Activated T-cell treated with anti-CD3 and anti-CD28 coated beads, Interleukin-2, amount 50 U/mL, for 24 hours (primary cell): ENCODE results near the gene RBM6.
"Not testable (repeated sequence)": the region's sequence is repeated elsewhere in the genome, so short reads cannot be mapped to it uniquely, and the experiment has no call there.

ENCODE experiments used
- DNase-seq: peaks from one replicate; pipeline ENCODE4 v3.0.0-alpha.2; 2020
- H3K27ac Mint-ChIP-seq: 2 replicates; pipeline ENCODE4 v1.8.0; 2020; ENCODE audit warnings: mild to moderate bottlenecking, mixed read lengths
- H3K27me3 Mint-ChIP-seq: 2 replicates; pipeline ENCODE4 v1.8.0; 2020; ENCODE audit warnings: mixed read lengths
- H3K36me3 Mint-ChIP-seq: 2 replicates; pipeline ENCODE4 v1.8.0; 2020; ENCODE audit warnings: low read depth, mixed read lengths
- H3K4me1 Mint-ChIP-seq: 2 replicates; pipeline ENCODE4 v1.8.0; 2020; ENCODE audit warnings: low read depth, mixed read lengths
- H3K4me3 Mint-ChIP-seq: 2 replicates; pipeline ENCODE4 v1.8.0; 2020; ENCODE audit warnings: mild to moderate bottlenecking, moderate library complexity, mixed read lengths
- H3K9me3 Mint-ChIP-seq: 2 replicates; pipeline ENCODE4 v1.8.0; 2020; ENCODE audit warnings: mixed read lengths

The RBM6 gene

DNA sequence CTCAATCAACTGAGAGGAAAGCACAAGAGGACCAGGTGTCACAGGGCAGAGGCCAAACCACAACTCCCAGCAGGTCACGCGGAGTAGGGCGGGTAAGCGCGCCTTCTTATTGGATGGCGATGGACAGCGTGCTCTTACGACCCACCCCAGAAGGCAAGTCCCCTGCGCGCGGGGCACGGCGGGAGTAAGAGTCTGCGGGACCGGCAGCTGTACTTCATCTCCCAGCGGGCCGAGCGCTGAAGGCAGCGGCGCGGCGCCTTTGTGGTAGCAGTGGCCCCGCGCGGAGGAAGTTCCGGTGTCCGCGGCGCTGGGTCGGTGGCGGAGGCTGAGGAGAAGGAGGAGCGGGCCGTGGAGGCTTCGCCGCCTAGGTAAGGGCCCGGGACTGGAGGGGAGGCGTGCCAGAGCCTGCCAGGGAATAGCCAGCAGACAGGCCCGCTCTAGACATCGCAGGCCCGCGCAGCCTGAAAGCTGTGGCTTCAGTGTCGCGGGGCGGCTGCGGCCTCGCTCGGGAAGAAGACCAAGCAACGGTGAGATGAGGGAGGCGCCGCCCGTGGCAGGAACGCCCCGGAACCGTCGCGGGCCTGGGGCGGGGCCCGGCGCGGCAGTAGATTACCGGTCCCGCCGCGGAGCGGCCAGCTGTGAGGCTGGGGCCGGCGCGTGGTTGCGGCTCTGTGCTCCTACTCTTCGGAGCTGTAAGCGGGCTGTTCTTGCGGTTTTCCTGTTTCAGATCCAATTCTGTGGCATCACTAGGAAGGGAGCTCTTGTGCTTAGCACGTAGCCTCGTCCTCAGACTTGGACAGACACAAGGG, at the start of gene RBM6:
RBM6 (plus strand) TSS at position 293 of the 809 bp plus-strand sequence. CDS start 22,492 bp downstream, outside the sequence.
- H3K9me3 Mint-ChIP-seq, result peaks cover 2% of the 10 kb centered on the region
- H3K4me1 Mint-ChIP-seq, result peaks cover 35% of the 10 kb centered on the region
- DNase-seq, result peak; percentile 94
- peak within 1 kb of the TSS; percentile 97 for H3K4me3 Mint-ChIP-seq
- H3K27me3 Mint-ChIP-seq, result no peaks in the 10 kb centered on the region
- peak within 1 kb of the TSS; percentile 98 for H3K27ac Mint-ChIP-seq
- peaks cover 35% of the 10 kb centered on the region for H3K36me3 Mint-ChIP-seq

- Mint-ChIP-seq H3K27ac (no peak overlapping the region), H3K36me3 (no peaks in the 10 kb centered on the region), H3K27me3 (no peaks in the 10 kb centered on the region), H3K9me3 (no peaks in the 10 kb centered on the region), H3K4me3 (no peak overlapping the region), H3K4me1 (no peaks in the 10 kb centered on the region)
- DNase-seq, result no peak
These were observed 44.2 kb upstream of the RBM6 start for GRCh38 chr3:49895791-49896190.

GRCh38 chr3:49896345-49896744, 43.6 kb upstream of the RBM6 start:
- DNase-seq, result no peak
- H3K4me1 Mint-ChIP-seq, result peaks cover under 1% of the 10 kb centered on the region
- no peak overlapping the region for H3K27ac Mint-ChIP-seq
- no peaks in the 10 kb centered on the region for H3K36me3 Mint-ChIP-seq
- H3K9me3 Mint-ChIP-seq, result no peaks in the 10 kb centered on the region
- no peaks in the 10 kb centered on the region for H3K27me3 Mint-ChIP-seq
- no peak overlapping the region for H3K4me3 Mint-ChIP-seq

DNA sequence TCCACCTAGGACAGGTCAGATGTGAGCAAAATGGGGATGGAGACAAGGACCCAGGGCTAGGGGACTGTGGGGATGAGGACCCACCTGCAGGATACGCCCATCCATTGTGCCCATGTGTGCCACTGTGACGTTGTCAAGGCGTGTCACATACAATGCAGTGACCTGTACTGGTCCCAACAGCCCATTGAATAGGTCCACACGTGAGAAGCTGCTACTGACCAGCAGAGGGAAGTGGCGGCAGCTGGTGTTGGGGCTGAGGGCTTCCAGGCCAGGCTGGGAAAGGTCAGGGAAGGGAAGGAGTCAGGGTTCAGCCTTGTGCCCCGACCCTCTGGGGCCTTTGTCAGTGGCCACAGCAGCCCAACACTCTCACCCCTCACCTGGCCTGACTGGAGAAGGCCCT, 41.0 kb upstream of the RBM6 start:
- Mint-ChIP-seq H3K4me3 (no peak overlapping the region), H3K27me3 (no peaks in the 10 kb centered on the region), H3K36me3 (peaks cover 1% of the 10 kb centered on the region), H3K9me3 (no peaks in the 10 kb centered on the region), H3K27ac (no peak overlapping the region), H3K4me1 (peaks cover 6% of the 10 kb centered on the region)
- DNase-seq, result no peak

DNA sequence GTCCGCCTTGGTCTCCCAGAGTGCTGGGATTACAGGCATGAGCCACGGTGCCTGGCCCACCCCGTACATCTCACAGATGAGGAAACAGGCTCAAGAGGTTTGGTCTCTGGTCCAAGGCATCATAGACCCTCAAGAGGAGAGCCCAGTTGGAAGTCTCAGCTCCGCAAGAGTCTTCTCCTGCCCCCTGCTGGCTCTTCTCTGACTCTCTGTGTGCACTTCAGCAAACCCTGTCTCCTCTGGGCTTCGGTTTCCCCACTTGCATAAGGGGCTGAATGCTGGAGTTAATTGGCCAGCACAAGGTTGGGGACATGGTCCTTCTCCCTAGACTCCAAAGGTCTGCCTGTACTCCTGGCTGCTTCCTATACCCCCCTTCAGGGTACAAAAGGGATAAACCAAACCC, 40.1 kb upstream of the RBM6 start:
- Mint-ChIP-seq H3K4me3 (no peak overlapping the region), H3K36me3 (peaks cover 2% of the 10 kb centered on the region), H3K9me3 (no peaks in the 10 kb centered on the region), H3K27me3 (no peaks in the 10 kb centered on the region), H3K4me1 (peaks cover 13% of the 10 kb centered on the region), H3K27ac (no peak overlapping the region)
- DNase-seq, result no peak

GRCh38 chr3:49900491-49901153, 39.3 kb upstream of the RBM6 start:
- DNase-seq, result no peak
- Mint-ChIP-seq H3K9me3 (no peaks in the 10 kb centered on the region), H3K27me3 (no peaks in the 10 kb centered on the region), H3K27ac (no peak overlapping the region), H3K4me1 (peaks cover 16% of the 10 kb centered on the region), H3K36me3 (peaks cover 2% of the 10 kb centered on the region), H3K4me3 (no peak overlapping the region)

DNA sequence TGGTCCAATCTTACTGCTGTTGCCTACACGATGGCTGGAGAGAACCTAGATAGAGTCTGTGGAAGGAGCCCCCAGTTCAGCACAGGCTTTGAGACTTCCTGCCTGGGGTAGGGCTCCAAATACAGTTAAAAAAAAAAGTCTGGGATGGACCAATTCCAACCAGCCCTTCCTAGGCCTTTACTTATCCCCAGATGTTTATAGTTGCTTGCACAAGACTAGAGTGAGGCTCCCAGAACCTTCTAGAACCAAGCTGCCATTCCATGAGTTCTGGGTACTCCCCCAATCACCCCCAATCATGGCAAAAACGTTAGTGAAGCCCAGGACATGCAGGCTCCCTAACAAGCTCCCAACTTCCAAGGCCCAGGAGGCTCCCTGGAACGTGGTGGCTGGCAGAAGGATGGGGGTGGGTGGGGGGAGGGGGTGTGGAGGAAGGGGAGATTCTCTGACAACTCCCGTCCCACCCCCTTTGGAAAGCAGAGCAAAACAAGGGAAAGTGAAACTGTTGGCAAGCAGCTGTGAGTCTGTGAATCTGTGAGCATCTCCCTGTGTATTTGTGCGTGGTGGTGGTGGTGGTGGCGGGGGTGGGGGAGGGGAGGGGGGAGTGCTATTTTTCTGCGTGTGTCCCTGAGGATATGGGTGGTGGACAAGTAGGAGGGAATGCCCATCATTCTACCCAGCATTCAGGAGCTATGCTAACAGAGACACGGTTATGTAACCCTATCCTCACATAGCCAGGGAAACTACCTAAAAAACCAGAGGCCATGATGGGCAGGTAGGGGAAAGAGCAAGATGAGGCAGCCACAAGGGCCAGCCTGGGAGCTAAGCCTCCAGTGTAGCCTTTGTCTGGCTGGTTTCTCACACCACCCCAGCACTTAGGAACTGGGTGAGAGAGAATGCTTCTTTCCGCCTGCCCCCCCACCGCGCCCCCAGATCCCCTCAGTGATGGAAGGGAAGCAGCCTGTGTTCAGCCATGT, 38.3 kb upstream of the RBM6 start:
- H3K4me3 Mint-ChIP-seq, result no peak overlapping the region
- DNase-seq, result no peak
- no peaks in the 10 kb centered on the region for H3K27me3 Mint-ChIP-seq
- H3K27ac Mint-ChIP-seq, result no peak overlapping the region
- H3K4me1 Mint-ChIP-seq, result peaks cover 27% of the 10 kb centered on the region
- H3K9me3 Mint-ChIP-seq, result no peaks in the 10 kb centered on the region
- peaks cover 2% of the 10 kb centered on the region for H3K36me3 Mint-ChIP-seq

GRCh38 chr3:49902511-49903345, 37.2 kb upstream of the RBM6 start:
- peaks cover 30% of the 10 kb centered on the region for H3K4me1 Mint-ChIP-seq
- peaks cover 2% of the 10 kb centered on the region for H3K36me3 Mint-ChIP-seq
- no peaks in the 10 kb centered on the region for H3K27me3 Mint-ChIP-seq
- no peak for DNase-seq
- H3K27ac Mint-ChIP-seq, result no peak overlapping the region
- H3K4me3 Mint-ChIP-seq, result no peak overlapping the region
- no peaks in the 10 kb centered on the region for H3K9me3 Mint-ChIP-seq

GRCh38 chr3:49903451-49904424, 36.2 kb upstream of the RBM6 start, which contains the start of gene MST1R:
Gene MST1R, minus strand, starts transcription at chr3:49903873. Its CDS starts 264 bp downstream, at chr3:49903609.
- H3K9me3 Mint-ChIP-seq, result no peaks in the 10 kb centered on the region
- peak within 1 kb of the TSS; percentile 90 for H3K27ac Mint-ChIP-seq
- no peaks in the 10 kb centered on the region for H3K27me3 Mint-ChIP-seq
- peak; percentile 88 for DNase-seq
- peaks cover 2% of the 10 kb centered on the region for H3K36me3 Mint-ChIP-seq
- peak within 1 kb of the TSS; percentile 81 for H3K4me3 Mint-ChIP-seq
- H3K4me1 Mint-ChIP-seq, result peaks cover 30% of the 10 kb centered on the region

GRCh38 chr3:49904448-49904847, 35.5 kb upstream of the RBM6 start:
- peak overlapping the region; percentile 81 for H3K4me3 Mint-ChIP-seq
- H3K27ac Mint-ChIP-seq, result peak overlapping the region; percentile 90
- H3K4me1 Mint-ChIP-seq, result peaks cover 30% of the 10 kb centered on the region
- DNase-seq, H3K9me3 Mint-ChIP-seq, H3K36me3 Mint-ChIP-seq, H3K27me3 Mint-ChIP-seq: not testable (repeated sequence)

GRCh38 chr3:49906073-49906743, 33.7 kb upstream of the RBM6 start:
- Mint-ChIP-seq H3K27ac (peak overlapping the region; percentile 86), H3K27me3 (no peaks in the 10 kb centered on the region), H3K9me3 (no peaks in the 10 kb centered on the region), H3K4me3 (peak overlapping the region; percentile 44), H3K4me1 (peaks cover 30% of the 10 kb centered on the region), H3K36me3 (peaks cover 24% of the 10 kb centered on the region)
- peak; percentile 62 for DNase-seq

DNA sequence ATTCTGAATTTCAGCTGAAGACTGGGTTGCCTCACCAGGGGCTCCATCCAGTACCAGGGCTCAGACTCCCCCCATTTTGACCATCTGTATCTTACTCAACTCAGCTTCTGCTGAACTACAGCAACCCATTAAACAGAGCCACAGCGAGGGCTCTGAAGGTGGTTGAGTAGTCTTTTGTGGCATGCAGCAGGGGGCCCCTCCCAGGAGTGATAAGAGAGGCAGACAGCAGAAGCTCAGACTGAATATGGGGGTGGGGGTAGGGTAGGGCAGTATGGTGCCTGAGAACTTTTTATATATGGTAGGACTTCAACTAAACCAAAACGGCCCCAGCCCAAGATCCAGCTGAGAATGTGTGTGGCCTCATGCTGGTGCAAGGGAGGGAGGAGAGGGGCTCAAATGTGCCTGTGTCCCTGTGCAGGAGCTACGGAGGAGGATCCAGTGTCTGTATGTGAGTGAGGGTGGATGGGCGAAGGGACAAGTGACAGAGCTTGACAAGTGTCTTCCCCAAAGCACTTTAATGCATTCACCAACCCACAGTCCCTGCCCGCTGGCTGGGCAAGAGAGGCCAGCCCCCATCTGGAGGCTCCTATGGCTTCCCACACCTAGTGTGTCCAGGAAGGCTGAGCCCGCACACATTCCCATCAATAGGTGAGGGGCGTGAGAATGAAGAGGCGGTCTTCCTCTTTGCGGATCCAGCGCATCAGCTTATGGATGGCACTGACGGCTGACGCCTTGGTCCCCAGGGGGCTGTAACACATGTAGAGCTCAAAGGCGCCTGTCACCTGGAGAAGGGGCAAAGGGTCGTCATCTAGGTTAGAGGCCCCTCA, 31.4 kb upstream of the RBM6 start:
- H3K4me3 Mint-ChIP-seq, result no peak overlapping the region
- H3K9me3 Mint-ChIP-seq, result no peaks in the 10 kb centered on the region
- H3K27ac Mint-ChIP-seq, result no peak overlapping the region
- peaks cover 25% of the 10 kb centered on the region for H3K4me1 Mint-ChIP-seq
- no peak for DNase-seq
- peaks cover 42% of the 10 kb centered on the region for H3K36me3 Mint-ChIP-seq
- H3K27me3 Mint-ChIP-seq, result no peaks in the 10 kb centered on the region
